ENCODE data around the gene KIAA1217.
A peak's percentile ranks its signal among the peaks of the same experiment; 100 is the strongest.

Gene KIAA1217

DNA sequence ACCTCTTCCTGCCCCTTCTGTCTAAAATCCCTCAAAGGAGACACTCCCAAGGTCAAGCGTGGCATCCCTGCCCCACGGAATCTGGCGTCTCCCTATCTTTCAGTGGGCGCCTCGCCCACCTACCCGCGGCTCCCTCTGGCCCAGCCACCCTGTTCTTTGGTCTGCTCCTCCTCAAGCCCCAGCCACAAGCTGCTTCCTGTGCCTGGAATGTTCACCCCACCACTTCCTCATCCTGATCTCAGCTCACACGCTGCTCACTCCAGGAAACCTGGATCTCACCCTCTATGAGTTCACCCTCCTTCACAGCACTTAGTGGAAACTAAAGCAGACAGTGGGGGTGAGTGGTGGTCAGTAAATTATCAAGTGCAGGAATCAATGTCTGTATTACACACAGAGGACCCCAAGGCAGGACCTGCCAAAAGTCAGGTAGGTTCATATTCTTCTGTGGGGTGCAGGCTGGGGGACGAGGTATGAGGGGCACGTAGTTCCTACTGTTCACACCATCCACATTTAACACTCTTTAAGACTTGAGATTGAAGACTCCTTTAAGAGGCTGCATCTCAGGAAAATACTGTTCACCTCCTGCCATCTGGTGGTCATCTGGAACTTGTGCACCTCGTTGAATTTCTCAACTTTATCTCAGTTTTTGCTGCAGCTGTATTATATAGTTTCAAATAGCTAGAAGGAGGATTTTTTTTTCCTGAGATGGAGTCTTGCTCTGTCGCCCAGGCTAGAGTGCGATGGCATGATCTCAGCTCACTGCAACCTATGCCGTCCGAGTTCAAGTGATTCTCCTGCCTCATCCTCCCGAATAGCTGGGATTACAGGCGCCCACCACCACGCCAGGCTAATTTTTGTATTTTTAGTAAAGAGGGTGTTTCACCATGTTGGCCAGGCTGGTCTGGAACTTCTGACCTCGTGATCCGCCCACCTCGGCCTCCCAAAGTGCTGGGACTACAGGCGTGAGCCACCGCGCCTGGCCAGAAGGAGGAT lies 348.1 kb downstream of the KIAA1217 start:
- DNase-seq: peak; percentile 3 to 48 (median 44)

DNA sequence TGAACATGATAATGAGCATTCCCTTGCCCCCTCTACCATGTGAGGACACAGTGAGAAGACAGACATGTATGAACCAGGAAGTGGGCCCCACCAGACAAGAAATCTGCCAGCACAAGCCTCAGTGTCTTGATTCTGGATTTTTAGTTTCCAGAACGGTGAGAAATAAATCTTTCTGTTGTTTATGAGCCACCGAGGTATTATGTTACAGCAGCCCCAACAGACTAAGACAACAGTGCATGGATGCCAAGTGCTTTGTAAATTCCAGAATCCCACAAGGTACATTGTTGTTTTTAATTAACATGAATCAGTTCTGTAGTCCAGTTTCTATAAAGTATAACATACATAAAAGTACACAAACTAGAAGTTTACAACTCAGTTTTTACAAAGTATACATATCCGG lies 352.5 kb downstream of the KIAA1217 start:
- no peak for DNase-seq

DNA sequence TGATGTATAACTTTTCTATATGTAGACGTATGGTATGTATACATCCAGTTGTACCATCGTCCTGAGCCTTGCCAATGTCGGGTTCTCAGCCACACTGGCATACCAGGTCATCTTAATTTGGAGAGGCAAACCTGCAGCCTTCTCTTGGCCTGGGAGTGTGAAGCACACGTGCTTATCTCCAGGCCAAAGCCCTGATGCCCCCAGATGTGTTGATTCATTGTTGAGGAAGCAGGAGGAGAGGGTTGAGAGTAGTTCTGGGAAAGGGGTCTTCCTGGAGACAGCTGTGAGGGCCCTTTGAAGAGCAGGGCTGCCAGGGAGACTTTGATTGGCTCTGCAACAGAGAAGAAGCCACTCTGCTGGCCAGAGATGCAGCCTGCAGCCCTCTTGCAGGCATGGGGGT lies 359.1 kb downstream of the KIAA1217 start:
- no peak for DNase-seq

DNA sequence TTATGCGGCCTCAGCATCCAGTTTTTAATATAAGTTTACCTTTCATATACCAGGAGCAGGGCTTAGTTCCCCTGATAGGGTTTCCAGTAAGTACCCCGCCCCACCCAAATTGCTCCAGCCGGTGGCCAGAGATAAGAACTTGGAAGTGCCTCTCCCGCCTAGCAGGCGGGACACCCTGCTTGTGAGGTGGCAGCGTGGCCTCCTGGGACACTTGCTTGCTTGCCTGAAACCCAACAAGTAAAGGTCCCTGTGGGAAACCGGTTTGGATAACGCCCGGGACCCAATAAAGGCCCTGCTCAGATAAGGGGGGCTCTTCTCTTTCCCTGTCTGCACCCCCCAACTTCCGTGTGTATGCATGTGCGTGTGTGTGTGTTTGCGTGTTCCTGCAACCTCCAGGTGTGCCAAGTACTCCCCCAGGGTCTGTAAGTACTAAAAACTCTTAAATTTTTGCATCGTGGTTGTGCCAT lies 360.4 kb downstream of the KIAA1217 start:
- DNase-seq: no peak

DNA sequence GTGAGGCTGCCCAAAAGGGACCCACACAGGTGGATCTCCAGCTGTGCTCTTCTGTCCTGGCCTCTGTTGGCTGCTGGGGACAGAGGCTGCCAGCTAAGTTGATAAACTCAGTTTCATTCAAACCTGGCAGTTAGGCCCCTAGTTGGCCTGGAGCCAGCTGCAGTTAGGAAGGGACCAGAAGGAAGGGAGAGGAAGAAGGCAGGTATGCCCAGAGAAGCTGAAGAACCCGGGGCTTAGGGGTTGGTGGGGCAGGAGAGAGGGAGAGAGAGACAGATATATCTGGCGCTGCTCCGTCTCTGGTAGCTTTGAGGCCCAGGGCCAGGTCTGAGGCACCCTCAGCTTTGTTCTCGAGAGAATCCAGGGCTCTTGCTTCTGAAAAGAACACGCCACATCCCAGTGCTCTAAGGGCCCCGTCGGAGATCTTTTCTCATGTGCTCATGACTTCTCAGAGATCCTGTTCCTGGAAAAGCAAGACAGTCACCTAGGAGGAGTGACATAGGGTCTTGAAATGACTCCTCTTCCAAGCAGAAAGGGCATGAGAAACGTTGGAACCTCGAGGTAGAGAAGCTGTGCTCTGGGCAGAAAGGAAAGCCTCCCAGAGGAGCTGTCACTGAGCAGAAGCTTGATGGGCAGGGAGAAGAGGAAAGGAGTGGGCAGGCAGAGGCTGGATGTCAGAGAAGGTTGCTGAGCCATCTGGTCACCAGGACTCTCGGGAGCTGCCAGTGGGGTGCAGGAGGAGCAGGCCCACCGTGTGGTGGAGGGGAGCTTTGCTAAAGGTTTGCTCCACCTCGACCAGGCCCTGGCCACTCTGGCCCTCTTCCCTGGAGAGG lies 361.1 kb downstream of the KIAA1217 start:
- DNase-seq: no peak

DNA sequence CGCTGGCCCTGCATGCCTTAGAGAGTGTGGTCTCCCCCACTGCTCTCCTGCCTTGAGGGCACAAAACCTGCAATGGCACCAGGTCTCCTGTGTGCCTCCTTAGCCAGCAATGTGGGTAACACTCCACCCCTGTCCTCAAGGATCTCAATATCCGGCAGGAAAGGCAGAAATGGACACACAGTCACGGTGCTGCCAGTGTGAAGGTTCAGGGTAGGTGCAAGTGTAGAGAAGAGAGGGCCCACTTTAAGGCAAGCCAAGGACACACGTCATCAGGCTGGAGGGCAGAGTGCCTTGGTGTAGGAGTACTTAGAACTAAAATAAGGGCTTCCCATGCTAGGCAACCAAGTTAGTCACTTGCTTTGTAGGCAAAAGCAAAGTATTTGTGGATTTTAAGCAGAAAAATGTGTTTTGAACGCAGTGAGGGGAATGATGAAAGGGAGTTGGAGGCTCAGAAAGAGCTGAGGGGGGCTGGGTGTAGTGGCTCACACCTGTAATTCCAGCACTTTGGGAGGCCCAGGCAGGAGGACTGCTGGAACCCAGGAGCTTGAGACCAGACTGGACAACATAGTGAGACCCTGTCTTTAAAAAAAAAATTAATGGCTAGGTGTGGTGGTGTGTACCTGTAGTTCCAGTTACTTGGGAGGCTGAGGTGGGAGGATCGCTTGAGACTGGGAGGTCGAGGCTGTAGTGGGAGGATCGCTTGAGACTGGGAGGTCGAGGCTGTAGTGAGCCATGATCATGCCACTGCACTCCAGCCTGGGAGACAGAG lies 361.9 kb downstream of the KIAA1217 start:
- DNase-seq: no peak

DNA sequence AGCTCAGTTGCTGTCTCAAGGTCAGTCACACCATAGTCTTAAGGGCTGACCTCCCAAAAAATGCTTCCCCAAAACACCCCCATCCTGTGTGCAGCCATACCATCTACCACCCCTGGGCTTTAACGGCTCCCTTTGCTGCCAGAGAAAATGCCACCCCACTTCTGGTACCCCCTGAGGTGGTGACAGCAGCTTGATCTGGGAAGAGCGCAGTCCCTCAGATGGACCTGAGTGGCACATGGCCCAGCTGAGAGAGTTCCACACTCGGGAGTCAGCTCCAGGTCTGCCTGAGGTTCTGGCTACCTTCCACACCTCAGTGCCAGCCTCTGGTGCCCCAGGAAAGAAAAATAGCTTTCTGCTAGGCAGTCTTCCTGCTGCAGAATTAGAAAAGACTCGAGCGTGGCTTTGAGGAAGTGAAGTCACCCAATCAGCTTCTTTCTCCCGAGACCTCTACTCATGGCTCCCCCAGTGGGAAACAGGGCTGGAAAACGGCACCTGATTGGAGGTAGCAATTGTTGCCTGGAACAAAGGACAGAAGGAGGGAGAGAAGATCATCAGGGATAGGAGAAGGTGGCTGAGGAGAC lies 363.0 kb downstream of the KIAA1217 start:
- no peak for DNase-seq

DNA sequence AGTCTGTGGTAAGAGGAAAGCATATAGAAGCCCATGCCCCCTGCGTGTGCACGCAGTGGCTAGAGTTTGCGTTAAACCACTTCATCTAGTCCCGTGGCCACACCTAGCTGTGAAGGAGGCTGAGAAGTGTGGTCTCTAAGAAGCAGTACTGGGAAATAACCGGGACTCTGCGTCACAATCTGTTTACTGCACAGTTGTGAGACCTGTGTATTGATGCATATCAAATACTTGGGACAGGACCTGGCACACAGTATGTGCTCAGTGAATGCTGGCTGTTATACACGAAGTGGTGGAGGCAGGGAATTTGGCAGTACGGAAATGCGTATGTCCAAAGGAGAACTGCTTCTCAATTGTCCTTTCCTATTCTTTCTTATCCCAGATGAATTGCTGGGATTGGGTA lies 365.2 kb downstream of the KIAA1217 start:
- DNase-seq: no peak

DNA sequence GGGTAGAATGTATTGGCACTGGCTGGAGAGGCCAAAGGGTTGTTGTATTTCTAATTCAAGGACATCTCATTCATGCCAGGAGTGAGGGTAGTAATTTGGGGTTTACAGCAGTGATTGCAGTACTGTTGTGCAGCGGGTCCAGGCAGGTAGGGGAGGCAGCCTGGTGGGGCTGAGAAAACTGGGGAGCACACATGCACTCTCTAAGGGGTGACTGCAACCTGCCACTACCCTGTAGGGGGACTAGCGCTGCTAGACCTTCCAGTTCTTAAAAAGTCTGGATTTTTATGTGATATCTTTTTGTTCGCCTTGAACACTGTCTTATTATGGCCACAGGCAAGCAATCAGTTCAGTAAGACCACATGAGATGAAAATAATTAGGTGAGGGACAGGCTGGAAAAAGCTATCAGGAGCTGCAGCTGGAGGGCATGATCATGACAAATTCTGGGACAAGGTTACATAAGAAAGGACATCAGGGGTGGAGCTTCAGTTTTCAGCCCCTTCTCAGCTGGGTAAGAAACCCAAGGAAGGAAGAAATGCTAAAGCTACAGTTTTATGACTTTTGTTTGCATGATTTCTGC lies 365.7 kb downstream of the KIAA1217 start:
- no peak for DNase-seq

DNA sequence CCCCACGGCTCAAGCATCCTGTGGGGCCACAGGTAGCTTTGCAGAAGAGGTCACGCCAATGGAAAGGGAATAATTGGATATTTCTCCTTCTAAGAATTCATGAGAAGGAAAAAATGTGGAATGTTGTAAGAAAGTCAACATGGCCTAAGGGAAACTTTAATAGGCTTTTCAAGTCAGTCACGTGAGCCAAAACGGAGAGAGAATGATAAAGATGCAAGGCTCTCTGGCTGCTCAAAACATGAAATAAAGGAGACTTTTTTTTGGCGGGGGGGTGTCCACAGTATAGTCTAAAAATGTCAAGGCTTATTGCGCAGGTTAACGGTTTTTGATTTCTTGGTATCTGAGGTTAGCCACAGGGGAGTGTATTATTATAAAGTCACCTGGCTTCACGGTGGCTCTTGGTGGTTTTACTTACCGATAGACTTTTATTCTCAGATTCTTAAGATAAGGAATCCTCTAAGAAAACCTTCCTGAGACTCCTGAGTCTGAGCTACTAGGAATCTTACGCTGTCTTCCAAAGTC lies 366.6 kb downstream of the KIAA1217 start:
- DNase-seq: no peak

DNA sequence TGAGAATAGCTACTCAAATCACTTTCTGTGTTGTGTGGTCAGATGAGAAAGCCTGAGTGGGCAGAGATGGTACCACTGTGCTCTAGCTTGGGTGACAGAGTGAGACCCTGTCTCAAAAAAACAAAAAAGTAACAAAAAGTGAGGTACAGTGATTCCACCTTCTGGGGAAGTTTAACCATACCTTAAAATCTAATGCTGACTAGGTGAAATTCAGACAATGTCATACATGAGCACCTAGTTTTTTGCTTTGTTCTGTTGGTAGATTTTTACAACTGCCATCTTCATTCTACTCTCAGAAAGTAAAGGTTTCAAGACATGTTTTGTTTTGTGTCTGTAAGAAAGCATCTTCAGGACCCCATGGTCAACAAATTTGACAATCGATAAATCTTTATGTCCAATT lies 370.5 kb downstream of the KIAA1217 start:
- DNase-seq: no peak

DNA sequence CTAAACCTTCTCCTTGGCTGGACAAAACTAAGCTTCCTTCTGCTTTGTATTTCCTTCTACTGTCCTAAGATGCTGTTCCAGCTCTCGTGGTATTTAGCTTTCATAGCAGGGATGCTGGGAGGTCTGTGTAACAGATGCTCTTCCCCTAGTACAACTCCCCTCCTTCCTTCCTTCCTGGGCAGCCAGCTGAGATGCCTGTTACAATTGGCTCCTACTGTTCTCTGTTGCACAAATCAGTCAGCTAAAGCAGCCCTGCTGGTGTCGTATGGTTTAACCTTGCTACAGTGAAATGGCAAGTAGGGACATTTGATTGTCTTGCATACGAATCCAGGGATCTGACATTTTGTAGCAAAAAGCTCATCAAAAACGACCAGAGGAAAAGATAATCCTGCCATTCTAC lies 371.0 kb downstream of the KIAA1217 start:
- DNase-seq: no peak

DNA sequence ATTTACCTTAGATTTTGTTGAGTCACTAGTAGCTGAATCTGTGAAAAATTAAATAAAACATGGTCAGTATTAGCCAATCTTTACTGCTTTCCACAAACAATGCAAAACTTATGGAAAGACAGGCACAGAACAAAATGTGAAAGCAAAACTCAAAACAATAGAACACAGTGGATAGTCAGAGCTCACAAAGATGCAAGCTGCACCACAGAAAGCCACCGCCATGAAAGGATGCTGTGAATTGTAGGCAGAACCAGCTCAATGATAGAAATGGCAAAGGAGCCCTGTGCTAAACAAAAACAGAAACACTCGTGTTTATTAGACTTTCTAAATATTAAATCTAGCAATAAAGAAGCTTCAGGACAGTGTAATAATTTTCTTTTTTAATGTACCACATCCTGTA lies 380.3 kb downstream of the KIAA1217 start:
- no peak for DNase-seq

DNA sequence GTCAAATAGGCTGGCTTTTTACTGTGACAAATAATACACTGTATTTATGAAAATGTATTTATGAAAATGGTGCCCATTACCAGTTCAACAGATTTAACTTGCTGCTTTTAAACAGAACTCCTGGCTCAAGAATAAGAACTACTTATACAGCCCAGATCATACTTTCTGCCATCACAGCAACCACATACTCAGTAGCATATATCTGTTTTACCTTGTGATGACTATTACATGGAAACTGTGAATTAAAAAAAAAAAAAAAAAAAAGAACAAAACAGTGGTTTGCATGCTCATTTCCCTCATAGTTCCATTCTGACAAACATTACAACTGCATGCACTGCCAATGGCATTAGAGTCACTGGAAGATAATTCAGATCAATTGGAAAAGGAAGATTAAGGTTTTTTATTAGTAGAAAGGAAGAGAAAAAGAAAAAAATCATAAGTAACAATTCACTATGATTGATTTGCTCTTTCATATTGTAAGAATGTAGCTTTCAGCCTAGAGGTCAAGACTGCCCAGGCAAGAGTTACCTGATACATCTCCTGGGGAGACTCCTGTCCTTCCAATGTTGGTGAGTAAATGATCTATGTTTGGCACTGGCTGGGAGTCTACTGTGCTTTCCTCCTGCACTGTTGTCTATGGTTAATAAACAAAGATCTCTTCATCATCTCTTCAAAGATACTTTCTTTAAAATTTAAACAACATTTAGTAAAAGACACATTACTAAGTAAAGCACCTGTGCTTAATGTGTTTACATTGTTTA lies 381.9 kb downstream of the KIAA1217 start:
- no peak for DNase-seq

DNA sequence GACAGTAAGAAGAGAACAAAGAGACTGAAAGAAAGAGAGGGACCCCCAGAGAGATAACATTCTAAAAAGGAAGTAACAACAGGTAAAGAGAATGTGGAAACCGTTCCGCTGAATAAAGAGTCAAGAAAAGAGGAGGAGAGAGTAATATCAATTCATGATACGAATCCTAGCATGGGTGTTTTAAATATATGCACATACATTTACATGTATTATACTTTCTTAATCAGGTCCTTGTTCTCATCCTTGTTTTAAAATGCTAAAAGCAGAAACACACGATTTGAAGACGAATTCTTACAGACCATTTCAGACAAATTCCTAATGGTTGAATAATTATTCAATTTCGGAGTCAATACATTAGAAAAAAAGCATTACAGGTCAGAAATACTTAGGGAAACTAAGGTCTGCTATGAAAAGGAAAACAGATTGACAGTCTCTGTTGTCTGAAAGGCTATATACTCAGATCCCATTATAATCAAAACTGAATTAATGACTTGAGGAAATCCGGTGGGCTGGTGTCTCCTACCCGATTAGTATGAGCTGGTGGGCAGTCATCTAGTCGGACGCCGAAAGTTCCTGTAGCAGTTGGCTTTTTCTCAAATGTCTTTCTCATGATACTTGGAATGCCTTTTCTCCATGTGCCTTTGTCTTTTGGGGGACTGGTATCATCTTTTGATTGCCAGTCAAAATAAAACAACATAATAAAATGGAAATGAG lies 387.4 kb downstream of the KIAA1217 start:
- no peak for DNase-seq

DNA sequence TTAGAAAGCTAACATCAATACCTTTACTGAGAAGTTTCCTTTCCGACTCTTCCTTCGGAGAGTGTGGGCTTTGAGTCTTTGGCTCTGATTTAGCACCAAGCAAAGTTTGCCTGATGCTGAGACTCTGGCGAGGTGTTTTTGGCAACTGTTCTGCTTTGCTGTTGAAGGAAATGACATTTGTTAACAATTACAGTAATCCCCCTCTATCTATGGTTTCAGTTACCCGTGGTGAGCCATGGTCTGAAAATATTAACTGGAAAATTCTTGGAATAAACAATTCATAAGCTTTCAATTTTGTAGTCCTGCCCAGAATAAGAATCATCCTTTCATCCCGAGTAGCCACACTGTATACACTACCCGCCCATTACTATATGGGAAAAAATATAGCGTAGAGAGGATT lies 388.5 kb downstream of the KIAA1217 start:
- DNase-seq: no peak

Data from suppressor macrophage (primary cell).